AML-193 (cell line): ENCODE data around the gene PCNX4.
A peak's percentile ranks its signal among the peaks of the same experiment; 100 is the strongest.

Source experiments
- DNase-seq, 2 experiments: peaks; one replicate each; lab custom pipeline; 2025; lab: John Stamatoyannopoulos, UW

PCNX4 gene

GRCh38 chr14:60206249-60206670, 114.5 kb downstream of the PCNX4 start:
- DNase-seq: no peak

- peak; percentile 84 to 89 for DNase-seq
Measured at GRCh38 chr14:60206837-60207533, 115.3 kb downstream of the PCNX4 start.

- no peak for DNase-seq
Measured at GRCh38 chr14:60210703-60211102, 119.0 kb downstream of the PCNX4 start.

GRCh38 chr14:60211153-60211552, 119.4 kb downstream of the PCNX4 start:
- DNase-seq: no peak

GRCh38 chr14:60212503-60213371, 121.0 kb downstream of the PCNX4 start:
- DNase-seq: no peak

GRCh38 chr14:60214003-60214402, 122.3 kb downstream of the PCNX4 start:
- no peak for DNase-seq

GRCh38 chr14:60214415-60215126, 122.8 kb downstream of the PCNX4 start:
- DNase-seq: no peak

GRCh38 chr14:60215127-60215444, 123.4 kb downstream of the PCNX4 start:
- no peak for DNase-seq

- no peak for DNase-seq
Measured at GRCh38 chr14:60215520-60216420, 124.0 kb downstream of the PCNX4 start.

- DNase-seq: no peak
Measured at GRCh38 chr14:60217713-60218112, 126.0 kb downstream of the PCNX4 start.
